Measurements from ENCODE around the gene PTCH1. TPM values are rescaled to one million over a fixed set of nuclear protein-coding genes. Genes with fewer than 3 reads are reported as not detected.

The PTCH1 gene
- total and polyA plus RNA-seq, 2 experiments from 2014 or later = 7.3 to 13.9 TPM

- Histone ChIP-seq H3K27ac (peak overlapping the region; percentile 95), H3K9me3 (ENCODE audit: low read depth) (no peaks in the 10 kb centered on the region), H3K36me3 (no peaks in the 10 kb centered on the region), H3K27me3 (peaks cover 25% of the 10 kb centered on the region), H3K4me3 (peak overlapping the region; percentile 72), H3K4me1 (ENCODE audit: low read depth) (peaks cover 15% of the 10 kb centered on the region)
- DNase-seq (ENCODE audit: low read depth in 1 of 2, low spot score in 1 of 2) = peak; percentile 47 to 52
- TF ChIP-seq CTCF (IDR thresholded peaks at IDR 0.05; ENCODE audit: low read depth, low read length) = no peak
Measured at GRCh38 chr9:95511952-95512708, 4.6 kb downstream of the PTCH1 start.

- H3K27ac ChIP-seq = peak overlapping the region; percentile 95
Measured at GRCh38 chr9:95511616-95511931, 5.2 kb downstream of the PTCH1 start.

GRCh38 chr9:95510709-95511615 lies 5.8 kb downstream of the PTCH1 start:
- Histone ChIP-seq H3K27me3 (peaks cover 23% of the 10 kb centered on the region), H3K9me3 (ENCODE audit: low read depth) (no peaks in the 10 kb centered on the region), H3K4me1 (ENCODE audit: low read depth) (peaks cover 15% of the 10 kb centered on the region), H3K36me3 (no peaks in the 10 kb centered on the region), H3K4me3 (peak overlapping the region; percentile 72), H3K27ac (peak overlapping the region; percentile 95)
- no peak for TF ChIP-seq CTCF (IDR thresholded peaks at IDR 0.05; ENCODE audit: low read depth, low read length)
- peak; percentile 98 to 99 for DNase-seq (ENCODE audit: low read depth in 1 of 2, low spot score in 1 of 2)

More at GRCh38 chr9:95511616-95511931, 5.2 kb downstream of the PTCH1 start:
- peak overlapping the region; percentile 72 for H3K4me3 ChIP-seq
- DNase-seq (ENCODE audit: low read depth in 1 of 2, low spot score in 1 of 2) = no peak
- no peak for TF ChIP-seq CTCF (IDR thresholded peaks at IDR 0.05; ENCODE audit: low read depth, low read length)
- H3K9me3 ChIP-seq (ENCODE audit: low read depth) = no peaks in the 10 kb centered on the region
- H3K27me3 ChIP-seq = peaks cover 23% of the 10 kb centered on the region
- H3K36me3 ChIP-seq = no peaks in the 10 kb centered on the region
- H3K4me1 ChIP-seq (ENCODE audit: low read depth) = peaks cover 15% of the 10 kb centered on the region

- Histone ChIP-seq H3K27ac (peak overlapping the region; percentile 95), H3K4me1 (ENCODE audit: low read depth) (peaks cover 18% of the 10 kb centered on the region), H3K9me3 (ENCODE audit: low read depth) (no peaks in the 10 kb centered on the region), H3K4me3 (peak overlapping the region; percentile 72), H3K27me3 (peaks cover 16% of the 10 kb centered on the region), H3K36me3 (no peaks in the 10 kb centered on the region)
- no peak for DNase-seq (ENCODE audit: low read depth in 1 of 2, low spot score in 1 of 2)
- no peak for TF ChIP-seq CTCF (IDR thresholded peaks at IDR 0.05; ENCODE audit: low read depth, low read length)
Measured at GRCh38 chr9:95509851-95510708, 6.7 kb downstream of the PTCH1 start.
